Right lobe of liver (tissue), 6 donors: Measurements from ENCODE around the gene MSX2. TPM values are rescaled to one million over a fixed set of nuclear protein-coding genes. Genes with fewer than 3 reads are reported as not detected.

Experiments
- ATAC-seq, 4 donors: fragments of 200-7000 bp; cut with Tn5 transposase; one replicate each; pipeline ENCODE4 v1.9.1; 2020; ENCODE audit warnings: mild to moderate bottlenecking in 4 of 4, moderate library complexity in 4 of 4
- DNase-seq, 3 donors: peaks; one replicate each; pipeline ENCODE4 v3.0.0-alpha.2; 2020
- H3K27ac ChIP-seq, 3 donors: fragments of 200-600 bp; one replicate each; pipeline ENCODE4 v1.8.0; 2022
- H3K27me3 ChIP-seq, 2 donors: fragments of 200-600 bp; one replicate each; pipeline ENCODE4 v1.8.0; 2022
- H3K36me3 ChIP-seq, 4 donors: fragments of 200-600 bp; sonication (generic) in 1 of 4; one replicate each; pipeline versions ENCODE4 v1.5.1 to v1.8.0; 2017 to 2022; ENCODE audit warnings: control low read depth in 1 of 4
- H3K4me1 ChIP-seq, 4 donors: fragments of 200-600 bp; sonication (generic) in 1 of 4; one replicate each; pipeline versions ENCODE4 v1.5.1 to v1.8.0; 2017 to 2022; ENCODE audit warnings: control low read depth in 1 of 4
- H3K4me3 ChIP-seq, 3 donors: fragments of 200-600 bp; one replicate each; pipeline ENCODE4 v1.8.0; 2022
- H3K9me3 ChIP-seq, 4 donors: fragments of 200-600 bp; sonication (generic) in 1 of 4; one replicate each; pipeline versions ENCODE4 v1.5.1 to v1.8.0; 2017 to 2022; ENCODE audit warnings: control low read depth in 1 of 4
- POLR2A ChIP-seq: fragments of 450-650 bp; IDR thresholded peaks from one replicate; pipeline ENCODE4 v1.6.1; 2017; ENCODE audit warnings: antibody characterized with exemption, mild to moderate bottlenecking
- WGBS: methylation state at CpG from one replicate; pipeline ENCODE4 v1.1.6; 2018; ENCODE audit warnings: low coverage, low lambda C conversion rate; ENCODE audit not compliant: insufficient coverage; ENCODE audit errors: missing lambda C conversion rate; 5-methylcytosine and 5-hydroxymethylcytosine counted together
- intact Hi-C, 2 donors: fragments of 100-400 bp; cut with DNase I; formaldehyde crosslinking; loops; one replicate each; pipeline versions ENCODE4 v1.11.2 to v1.14.1; 2022
- total RNA-seq, 6 experiments: library from RNA; depleted of rRNA in 2 of 6; stranded (reverse); fragments of >200 nt in 2 of 6; fragmentation: NEBNext Ultra II Directional in 3 of 6; extraction: Animal tissue kit (Norgen Biotek cat#: 25700) in 3 of 6; gene quantifications; one replicate each; pipeline versions ENCODE4 v1.1.0 to v1.2.4, GENCODE V29; 2016 to 2023
- TF ChIP-seq, protein P1 (sequence below), 4 donors: fragments of 200-600 bp in 3 of 4; fragments of 450-650 bp in 1 of 4; IDR thresholded peaks; one replicate each; pipeline versions ENCODE4 v1.5.1 to v1.8.0; 2016 to 2022; ENCODE audit warnings: antibody characterized with exemption in 4 of 4, mild to moderate bottlenecking in 2 of 4
- donor health status: DM: no; HTN: yes; CAD: no.
- donor health status: DM: no; HTN: no; CAD: no.
- donor health status: DM: no; HTN: no; CAD: no.
- donor health status: DM: no; HTN: yes; CAD: no.
- donor health status: DM: no; HTN: yes; CAD: no.

MSX2 gene
- total RNA-seq, 6 experiments from 2014 or later: not detected

DNA sequence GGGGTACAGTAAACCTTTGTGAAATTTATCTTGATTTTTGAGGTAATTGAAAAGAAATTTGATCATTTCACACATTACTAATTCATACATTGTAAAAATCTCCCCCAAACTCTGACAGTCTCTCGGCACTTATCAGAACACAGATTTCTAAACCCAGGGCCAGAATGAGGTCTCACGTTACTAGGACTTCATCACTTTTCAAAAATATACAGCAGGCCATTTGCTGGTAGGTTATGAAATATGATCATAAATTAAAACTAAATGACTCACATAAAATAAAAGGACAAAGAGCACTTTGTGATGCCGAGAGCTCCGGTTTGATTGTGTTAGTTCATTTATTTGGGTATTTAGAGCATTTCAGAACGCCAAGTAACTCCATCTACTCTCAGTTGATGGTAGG lies 17.0 kb downstream of the MSX2 start:
- 51% methylated on average over 5 of the region's 5 CpGs for WGBS
- intact Hi-C loops: no loop called here
- no peak overlapping the region for H3K4me3 ChIP-seq

DNA sequence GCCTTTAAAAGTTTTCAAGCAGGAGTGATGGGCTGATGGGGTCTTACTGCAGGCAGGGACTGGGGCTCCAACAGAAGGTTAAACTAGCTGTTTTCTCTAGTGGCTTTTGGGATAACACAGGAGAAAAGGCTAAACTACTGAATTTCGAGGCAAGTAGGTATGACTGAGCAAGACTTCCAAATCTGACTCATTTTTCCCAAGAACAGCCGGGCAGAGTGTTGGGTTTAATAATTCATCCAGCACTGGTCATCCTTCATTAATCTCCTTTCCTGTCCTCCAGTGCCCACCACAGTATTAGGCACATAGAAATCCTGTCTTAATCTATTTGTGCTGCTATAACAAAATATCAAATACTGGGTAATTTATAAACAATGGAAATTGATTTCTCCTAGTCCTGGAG lies 20.5 kb downstream of the MSX2 start:
- Histone ChIP-seq H3K27ac (no peak overlapping the region), H3K36me3 (no peaks in the 10 kb centered on the region), H3K27me3 (peaks cover 0 to 4% of the 10 kb centered on the region in 2 donors), H3K4me1 (no peaks in the 10 kb centered on the region), H3K4me3 (no peak overlapping the region), H3K9me3 (no peaks in the 10 kb centered on the region)
- TF ChIP-seq, protein P1, sequence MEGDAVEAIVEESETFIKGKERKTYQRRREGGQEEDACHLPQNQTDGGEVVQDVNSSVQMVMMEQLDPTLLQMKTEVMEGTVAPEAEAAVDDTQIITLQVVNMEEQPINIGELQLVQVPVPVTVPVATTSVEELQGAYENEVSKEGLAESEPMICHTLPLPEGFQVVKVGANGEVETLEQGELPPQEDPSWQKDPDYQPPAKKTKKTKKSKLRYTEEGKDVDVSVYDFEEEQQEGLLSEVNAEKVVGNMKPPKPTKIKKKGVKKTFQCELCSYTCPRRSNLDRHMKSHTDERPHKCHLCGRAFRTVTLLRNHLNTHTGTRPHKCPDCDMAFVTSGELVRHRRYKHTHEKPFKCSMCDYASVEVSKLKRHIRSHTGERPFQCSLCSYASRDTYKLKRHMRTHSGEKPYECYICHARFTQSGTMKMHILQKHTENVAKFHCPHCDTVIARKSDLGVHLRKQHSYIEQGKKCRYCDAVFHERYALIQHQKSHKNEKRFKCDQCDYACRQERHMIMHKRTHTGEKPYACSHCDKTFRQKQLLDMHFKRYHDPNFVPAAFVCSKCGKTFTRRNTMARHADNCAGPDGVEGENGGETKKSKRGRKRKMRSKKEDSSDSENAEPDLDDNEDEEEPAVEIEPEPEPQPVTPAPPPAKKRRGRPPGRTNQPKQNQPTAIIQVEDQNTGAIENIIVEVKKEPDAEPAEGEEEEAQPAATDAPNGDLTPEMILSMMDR (IDR thresholded peaks at IDR 0.05): no peak
- no peak for TF ChIP-seq POLR2A
- ATAC-seq (no peak), DNase-seq (no peak)
- intact Hi-C loops: no loop called here
- WGBS: 29% methylated on average over 2 of the region's 2 CpGs

More for the DNA sequence above, 17.0 kb downstream of the MSX2 start:
- Histone ChIP-seq H3K4me1 (no peaks in the 10 kb centered on the region), H3K36me3 (no peaks in the 10 kb centered on the region), H3K27ac (no peak overlapping the region), H3K9me3 (no peaks in the 10 kb centered on the region), H3K27me3 (no peaks in the 10 kb centered on the region)
- ATAC-seq (no peak), DNase-seq (no peak)
- TF ChIP-seq POLR2A: no peak
- TF ChIP-seq, protein P1 (IDR thresholded peaks at IDR 0.05): no peak

DNA sequence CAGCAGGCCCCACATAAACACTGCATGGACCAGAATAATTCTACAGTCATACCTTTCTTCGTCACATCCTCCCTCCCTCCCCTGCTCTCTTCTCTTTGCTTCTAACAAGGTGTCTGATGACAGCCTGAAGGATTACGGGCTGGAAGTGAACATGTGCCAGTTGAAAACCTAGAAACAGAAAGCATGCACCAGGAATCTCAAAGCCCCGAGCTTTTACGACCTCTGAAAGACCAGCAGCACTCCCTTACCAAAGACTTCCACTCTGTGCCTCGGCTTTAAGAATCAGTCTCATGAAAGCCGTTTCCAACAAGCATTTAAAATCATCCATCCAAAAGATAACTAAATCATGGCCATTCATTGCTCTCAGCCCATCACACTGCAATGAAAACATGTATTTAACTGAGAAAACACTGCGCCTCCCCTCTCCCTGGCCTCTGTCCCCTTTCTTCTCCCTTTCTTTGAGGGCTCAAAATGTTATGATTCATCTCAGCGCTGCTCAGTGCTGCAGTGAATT lies 21.3 kb downstream of the MSX2 start:
- H3K27me3 ChIP-seq: peaks cover 0 to 4% of the 10 kb centered on the region in 2 donors
- 34% methylated on average over 8 of the region's 8 CpGs for WGBS
- TF ChIP-seq POLR2A: no peak
- TF ChIP-seq, protein P1 (IDR thresholded peaks at IDR 0.05): no peak

DNA sequence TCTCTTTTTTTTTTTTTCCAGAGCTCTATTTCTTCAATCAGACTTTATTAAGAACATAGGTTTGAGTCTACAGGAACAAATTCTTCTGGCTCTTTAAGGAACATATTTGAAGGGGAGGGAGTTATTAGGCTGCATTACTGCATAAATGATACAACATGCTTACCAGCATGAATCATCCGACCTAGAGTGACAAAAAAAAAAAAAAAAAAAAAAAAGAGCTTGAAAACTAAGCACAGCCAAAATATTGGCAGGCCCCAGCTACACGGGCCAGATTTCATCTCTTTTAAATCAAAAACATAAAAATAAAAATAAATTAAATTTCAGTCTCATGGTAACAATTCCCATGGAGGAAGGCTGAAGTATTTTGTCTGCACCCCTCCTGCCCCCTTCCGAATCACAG lies 26.3 kb downstream of the MSX2 start:
- Histone ChIP-seq H3K9me3 (no peaks in the 10 kb centered on the region), H3K4me3 (no peak overlapping the region), H3K27me3 (peaks cover 0 to 4% of the 10 kb centered on the region in 2 donors), H3K4me1 (no peaks in the 10 kb centered on the region), H3K36me3 (no peaks in the 10 kb centered on the region), H3K27ac (no peak overlapping the region)
- 7% methylated on average over 3 of the region's 3 CpGs for WGBS
- intact Hi-C loops: no loop called here
- ATAC-seq (no peak), DNase-seq (no peak)
- TF ChIP-seq, protein P1 (IDR thresholded peaks at IDR 0.05): no peak
- no peak for TF ChIP-seq POLR2A

More for the DNA sequence above, 21.3 kb downstream of the MSX2 start:
- Histone ChIP-seq H3K4me3 (no peak overlapping the region), H3K36me3 (no peaks in the 10 kb centered on the region), H3K9me3 (no peaks in the 10 kb centered on the region), H3K4me1 (no peaks in the 10 kb centered on the region), H3K27ac (no peak overlapping the region)
- intact Hi-C loops: no loop called here
- no peak for DNase-seq
- ATAC-seq: no peak
